ENCODE results near the gene PSMF1.

DNA sequence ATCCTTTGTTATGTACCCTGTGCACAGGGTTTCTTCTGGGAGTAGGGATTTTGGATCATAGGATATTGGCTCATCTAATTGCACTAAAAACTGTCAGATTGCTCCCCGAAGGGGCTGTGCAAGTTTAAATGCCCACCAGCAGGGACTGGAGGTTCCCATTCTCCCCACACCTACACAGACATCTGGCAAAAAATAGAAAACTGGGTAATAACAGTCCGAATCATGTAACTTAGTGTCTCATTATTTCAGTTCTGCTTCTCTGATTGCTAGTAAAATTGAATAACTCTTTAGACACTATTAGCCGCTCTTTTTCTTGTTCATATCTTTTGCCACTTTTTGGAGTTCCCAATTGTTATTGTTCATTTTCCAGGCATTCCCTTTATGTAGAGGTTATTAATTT, 5.3 kb downstream of the PSMF1 start:
- TF ChIP-seq EP300 (IDR thresholded peaks at IDR 0.05), result no peak
- TF ChIP-seq, protein P1, sequence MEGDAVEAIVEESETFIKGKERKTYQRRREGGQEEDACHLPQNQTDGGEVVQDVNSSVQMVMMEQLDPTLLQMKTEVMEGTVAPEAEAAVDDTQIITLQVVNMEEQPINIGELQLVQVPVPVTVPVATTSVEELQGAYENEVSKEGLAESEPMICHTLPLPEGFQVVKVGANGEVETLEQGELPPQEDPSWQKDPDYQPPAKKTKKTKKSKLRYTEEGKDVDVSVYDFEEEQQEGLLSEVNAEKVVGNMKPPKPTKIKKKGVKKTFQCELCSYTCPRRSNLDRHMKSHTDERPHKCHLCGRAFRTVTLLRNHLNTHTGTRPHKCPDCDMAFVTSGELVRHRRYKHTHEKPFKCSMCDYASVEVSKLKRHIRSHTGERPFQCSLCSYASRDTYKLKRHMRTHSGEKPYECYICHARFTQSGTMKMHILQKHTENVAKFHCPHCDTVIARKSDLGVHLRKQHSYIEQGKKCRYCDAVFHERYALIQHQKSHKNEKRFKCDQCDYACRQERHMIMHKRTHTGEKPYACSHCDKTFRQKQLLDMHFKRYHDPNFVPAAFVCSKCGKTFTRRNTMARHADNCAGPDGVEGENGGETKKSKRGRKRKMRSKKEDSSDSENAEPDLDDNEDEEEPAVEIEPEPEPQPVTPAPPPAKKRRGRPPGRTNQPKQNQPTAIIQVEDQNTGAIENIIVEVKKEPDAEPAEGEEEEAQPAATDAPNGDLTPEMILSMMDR (IDR thresholded peaks at IDR 0.05), result no peak

Data from stomach (tissue), 4 donors.